GM18520 (cell line): ENCODE data around the gene FOSB.

Experiments
- ATAC-seq: cut with Tn5 transposase; IDR thresholded peaks from one replicate; pipeline ENCODE4 v1.9.1; 2021; ENCODE audit not compliant: unreplicated experiment

FOSB gene

GRCh38 chr19:45522010-45522941 lies 54.5 kb downstream of the FOSB start:
- no peak for ATAC-seq

- ATAC-seq, result peak; percentile 48
Observed at GRCh38 chr19:45523642-45524256, 56.0 kb downstream of the FOSB start.

- no peak for ATAC-seq
Observed at GRCh38 chr19:45524575-45525129, 56.9 kb downstream of the FOSB start.
